ENCODE results near the gene OST4.
"Not testable (repeated sequence)": the region's sequence is repeated elsewhere in the genome, so short reads cannot be mapped to it uniquely, and the experiment has no call there.

GRCh38 chr2:27111392-27112078 is 40.1 kb upstream of the OST4 start:
- TF ChIP-seq USF2 (IDR thresholded peaks at IDR 0.05; ENCODE audit: borderline replicate concordance, low read depth, low read length); CTCF (IDR thresholded peaks at IDR 0.05 in 2 of 3, conservative IDR thresholded peaks at IDR 0.05 in 1 of 3; ENCODE audit: control insufficient read depth in 2 of 3, extremely low read depth in 1 of 3, insufficient read depth in 1 of 3, low read depth in 3 of 3, low read length in 3 of 3); LARP7 (IDR thresholded peaks at IDR 0.05); RAD21 (IDR thresholded peaks at IDR 0.05; ENCODE audit: insufficient read depth, low read depth, low read length); ATF2 (IDR thresholded peaks at IDR 0.05; ENCODE audit: low read length); MAX (IDR thresholded peaks at IDR 0.05; ENCODE audit: low read depth, low read length); REST (IDR thresholded peaks at IDR 0.05; ENCODE audit: low read depth, low read length): not testable (repeated sequence)
